Stimulated activated CD8-positive, alpha-beta memory T cell treated with anti-CD3 and anti-CD28 coated beads, Interleukin-12 subunit alpha, Interleukin-12 subunit beta, amount 100 ng/mL, for 1 hour (primary cell): Measurements from ENCODE around the gene IQCH.
"Not testable (repeated sequence)": the region's sequence is repeated elsewhere in the genome, so short reads cannot be mapped to it uniquely, and the experiment has no call there.

Experiments used
- DNase-seq: peaks from one replicate; pipeline ENCODE4 v3.0.0-alpha.2; 2020; ENCODE audit warnings: low read depth

The IQCH gene

GRCh38 chr15:67448372-67448771 lies 193.8 kb downstream of the IQCH start:
- DNase-seq, result not testable (repeated sequence)

GRCh38 chr15:67453703-67454102 lies 199.1 kb downstream of the IQCH start:
- not testable (repeated sequence) for DNase-seq

GRCh38 chr15:67456677-67457529 lies 202.3 kb downstream of the IQCH start:
- DNase-seq, result peak; percentile 78

- no peak for DNase-seq
Observed at GRCh38 chr15:67458331-67459029, 203.9 kb downstream of the IQCH start.

- DNase-seq, result no peak
Observed at GRCh38 chr15:67460521-67460920, 205.9 kb downstream of the IQCH start.

- DNase-seq, result no peak
Observed at GRCh38 chr15:67461735-67462134, 207.1 kb downstream of the IQCH start.

- no peak for DNase-seq
Observed at GRCh38 chr15:67462875-67463274, 208.3 kb downstream of the IQCH start.

- DNase-seq, result no peak
Observed at GRCh38 chr15:67463488-67463887, 208.9 kb downstream of the IQCH start.

- no peak for DNase-seq
Observed at GRCh38 chr15:67465196-67465952, 210.8 kb downstream of the IQCH start.

- no peak for DNase-seq
Observed at GRCh38 chr15:67468416-67468815, 213.8 kb downstream of the IQCH start.

GRCh38 chr15:67469680-67470079 lies 215.1 kb downstream of the IQCH start:
- no peak for DNase-seq

- no peak for DNase-seq
Observed at GRCh38 chr15:67472957-67473356, 218.4 kb downstream of the IQCH start.

- DNase-seq, result no peak
Observed at GRCh38 chr15:67474405-67475110, 220.0 kb downstream of the IQCH start.

- DNase-seq, result no peak
Observed at GRCh38 chr15:67479781-67480505, 225.4 kb downstream of the IQCH start.

- DNase-seq, result no peak
Observed at GRCh38 chr15:67480741-67481140, 226.2 kb downstream of the IQCH start.

- no peak for DNase-seq
Observed at GRCh38 chr15:67481680-67482079, 227.1 kb downstream of the IQCH start.

GRCh38 chr15:67495585-67495984 lies 241.0 kb downstream of the IQCH start:
- no peak for DNase-seq

- no peak for DNase-seq
Observed at GRCh38 chr15:67501177-67501835, 246.7 kb downstream of the IQCH start.

- DNase-seq, result no peak
Observed at GRCh38 chr15:67501836-67502461, 247.4 kb downstream of the IQCH start.

GRCh38 chr15:67504056-67504455 lies 249.5 kb downstream of the IQCH start:
- no peak for DNase-seq
